Upper lobe of left lung (tissue), 6 donors: ENCODE results near the gene NAV2. TPM values are rescaled to one million over a fixed set of nuclear protein-coding genes. Genes with fewer than 3 reads are reported as not detected.

ENCODE experiments used
- ATAC-seq, 2 donors: fragments of 200-7000 bp; cut with Tn5 transposase; one replicate each; pipeline ENCODE4 v1.9.1; 2022; ENCODE audit warnings: mild to moderate bottlenecking in 2 of 2, moderate library complexity in 2 of 2; ENCODE audit not compliant: low FRiP score in 2 of 2
- DNase-seq, 2 donors: peaks; one replicate each; pipeline ENCODE4 v3.0.0-alpha.2; 2019 to 2020
- H3K27ac ChIP-seq, 4 donors: fragments of 200-600 bp; sonication (generic); one replicate each; pipeline ENCODE4 v1.5.1; 2016 to 2019
- H3K27me3 ChIP-seq, 4 donors: fragments of 200-600 bp; sonication (generic); one replicate each; pipeline ENCODE4 v1.5.1; 2017 to 2019
- H3K36me3 ChIP-seq, 4 donors: fragments of 200-600 bp; sonication (generic); one replicate each; pipeline ENCODE4 v1.5.1; 2016 to 2019
- H3K4me1 ChIP-seq, 4 donors: fragments of 200-600 bp; sonication (generic); one replicate each; pipeline ENCODE4 v1.5.1; 2018 to 2019
- H3K4me3 ChIP-seq, 4 donors: fragments of 200-600 bp; sonication (generic); one replicate each; pipeline ENCODE4 v1.5.1; 2017 to 2019; ENCODE audit warnings: mild to moderate bottlenecking in 2 of 4, moderate library complexity in 1 of 4
- H3K9me3 ChIP-seq, 4 donors: fragments of 200-600 bp; sonication (generic); one replicate each; pipeline ENCODE4 v1.5.1; 2018 to 2019
- CTCF ChIP-seq, 6 experiments: fragments of 450-650 bp in 4 of 6; fragments of 200-600 bp in 2 of 6; sonication (generic) in 2 of 6; IDR thresholded peaks; one replicate each; pipeline ENCODE4 v1.5.1; 2016 to 2019; ENCODE audit warnings: antibody characterized with exemption in 6 of 6
- EP300 ChIP-seq, 4 donors: sonication (generic); formaldehyde crosslinking; IDR thresholded peaks; one replicate each; pipeline ENCODE4 v1.5.1; 2017; ENCODE audit warnings: antibody characterized with exemption in 4 of 4, control low read depth in 2 of 4
- POLR2A ChIP-seq, 4 donors: fragments of 450-650 bp; IDR thresholded peaks; one replicate each; pipeline ENCODE4 v1.5.1; 2016 to 2017; ENCODE audit warnings: antibody characterized with exemption in 4 of 4, mild to moderate bottlenecking in 2 of 4
- POLR2AphosphoS5 ChIP-seq, 2 donors: sonication (generic); formaldehyde crosslinking; IDR thresholded peaks; one replicate each; pipeline ENCODE4 v1.5.1; 2017; ENCODE audit warnings: antibody characterized with exemption in 2 of 2
- WGBS, 2 donors: methylation state at CpG; one replicate each; pipeline ENCODE4 v1.1.5; 2017 to 2018; 5-methylcytosine and 5-hydroxymethylcytosine counted together
- total RNA-seq, 6 donors: library from RNA; depleted of rRNA in 4 of 6; stranded (reverse); fragments of >200 nt in 4 of 6; gene quantifications; one replicate each; pipeline versions ENCODE4 v1.1.0 to v1.2.1, GENCODE V29; 2016 to 2021
- donor health status: DM: no; HTN: no; CAD: no; lungs with moderate emphysema.
- donor health status: DM: no; HTN: yes; CAD: no; lungs with severe emphysema.

NAV2 gene
- total RNA-seq, 6 donors from 2014 or later: 40.5 to 61.4 (median 52.3) TPM

GRCh38 chr11:19840961-19841360, 128.3 kb downstream of the NAV2 start:
- DNase-seq (no peak), ATAC-seq (no peak)
- H3K9me3 ChIP-seq: no peaks in the 10 kb centered on the region
- no peak overlapping the region for H3K27ac ChIP-seq
- H3K4me1 ChIP-seq: no peaks in the 10 kb centered on the region
- H3K4me3 ChIP-seq: no peak overlapping the region
- H3K36me3 ChIP-seq: peaks cover 0 to under 1% (median 0%) of the 10 kb centered on the region in 4 donors
- H3K27me3 ChIP-seq: no peaks in the 10 kb centered on the region
- TF ChIP-seq CTCF (IDR thresholded peaks at IDR 0.05) (no peak), EP300 (IDR thresholded peaks at IDR 0.05) (no peak), POLR2AphosphoS5 (IDR thresholded peaks at IDR 0.05) (no peak)

- 90% methylated on average over 7 of the region's 7 CpGs for WGBS, 2 donors
- TF ChIP-seq POLR2AphosphoS5 (IDR thresholded peaks at IDR 0.05): no peak
- TF ChIP-seq POLR2A (IDR thresholded peaks at IDR 0.05): no peak
- TF ChIP-seq CTCF (IDR thresholded peaks at IDR 0.05): no peak
- TF ChIP-seq EP300 (IDR thresholded peaks at IDR 0.05): no peak
- DNase-seq: no peak
- Histone ChIP-seq H3K4me1 (no peaks in the 10 kb centered on the region), H3K27me3 (no peaks in the 10 kb centered on the region), H3K4me3 (no peak overlapping the region), H3K36me3 (no peaks in the 10 kb centered on the region), H3K9me3 (no peaks in the 10 kb centered on the region), H3K27ac (no peak overlapping the region)
- no peak for ATAC-seq
Measured at GRCh38 chr11:19842505-19842904, 129.9 kb downstream of the NAV2 start.

GRCh38 chr11:19843079-19843478, 130.4 kb downstream of the NAV2 start:
- Histone ChIP-seq H3K9me3 (no peaks in the 10 kb centered on the region), H3K27ac (no peak overlapping the region), H3K4me1 (no peaks in the 10 kb centered on the region), H3K4me3 (no peak overlapping the region), H3K36me3 (no peaks in the 10 kb centered on the region), H3K27me3 (no peaks in the 10 kb centered on the region)
- no peak for TF ChIP-seq EP300 (IDR thresholded peaks at IDR 0.05)
- TF ChIP-seq POLR2A (IDR thresholded peaks at IDR 0.05): no peak
- no peak for TF ChIP-seq POLR2AphosphoS5 (IDR thresholded peaks at IDR 0.05)
- no peak for TF ChIP-seq CTCF (IDR thresholded peaks at IDR 0.05)
- ATAC-seq: no peak
- no peak for DNase-seq
- 71% methylated on average over 2 of the region's 2 CpGs for WGBS, 2 donors

GRCh38 chr11:19844012-19844411, 131.4 kb downstream of the NAV2 start:
- no peak for DNase-seq

More at GRCh38 chr11:19844012-19844411, 131.4 kb downstream of the NAV2 start:
- Histone ChIP-seq H3K4me3 (no peak overlapping the region), H3K36me3 (no peaks in the 10 kb centered on the region), H3K4me1 (no peaks in the 10 kb centered on the region), H3K9me3 (no peaks in the 10 kb centered on the region), H3K27ac (no peak overlapping the region), H3K27me3 (no peaks in the 10 kb centered on the region)
- TF ChIP-seq POLR2AphosphoS5 (IDR thresholded peaks at IDR 0.05): no peak
- TF ChIP-seq EP300 (IDR thresholded peaks at IDR 0.05): no peak
- TF ChIP-seq POLR2A (IDR thresholded peaks at IDR 0.05): no peak
- TF ChIP-seq CTCF (IDR thresholded peaks at IDR 0.05): no peak
- ATAC-seq: no peak
